NCI-H226 (cell line): ENCODE results near the gene OXNAD1.
A peak's percentile ranks its signal among the peaks of the same experiment; 100 is the strongest.

Experiments used
- DNase-seq: peaks from one replicate; pipeline ENCODE4 v3.0.0-alpha.2; 2015

OXNAD1 gene

DNA sequence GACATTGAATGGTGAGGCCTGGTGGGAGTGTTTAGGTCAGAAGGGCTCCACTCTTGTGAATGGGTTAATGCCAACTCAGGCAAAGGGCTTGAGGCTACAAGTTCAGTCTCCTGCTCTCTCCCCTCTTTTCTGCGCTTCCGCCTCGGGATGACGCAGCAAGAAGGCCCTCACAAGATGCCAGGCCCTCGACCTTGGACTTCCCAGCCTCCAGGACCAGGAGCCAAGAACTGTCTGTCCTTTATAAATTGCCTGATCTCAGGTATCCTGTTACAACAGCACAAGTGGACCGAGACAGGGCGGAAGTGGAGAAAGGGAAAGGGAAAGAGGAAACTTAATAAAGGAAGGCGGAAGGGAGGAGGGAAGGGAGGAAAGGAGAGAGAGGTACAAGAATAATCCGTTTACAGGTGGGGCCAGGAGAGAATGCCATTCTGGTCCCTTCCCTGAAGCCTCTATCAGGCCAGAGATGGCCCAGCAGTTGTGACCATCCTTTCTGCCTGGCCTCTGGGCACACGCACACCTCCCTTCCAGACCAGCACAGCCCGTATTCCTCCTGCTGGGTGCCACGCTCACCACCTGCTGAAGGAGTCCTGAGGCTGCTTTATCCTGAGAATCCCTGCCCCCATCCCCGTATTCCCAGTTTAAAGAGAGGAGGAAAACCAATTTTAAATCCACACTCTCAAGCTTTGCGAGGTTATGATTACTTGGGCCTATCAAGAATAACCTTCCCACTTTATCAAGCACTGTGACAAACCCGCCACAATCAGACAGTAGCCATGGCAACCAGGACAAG, 64.2 kb downstream of the OXNAD1 start:
- no peak for DNase-seq

DNA sequence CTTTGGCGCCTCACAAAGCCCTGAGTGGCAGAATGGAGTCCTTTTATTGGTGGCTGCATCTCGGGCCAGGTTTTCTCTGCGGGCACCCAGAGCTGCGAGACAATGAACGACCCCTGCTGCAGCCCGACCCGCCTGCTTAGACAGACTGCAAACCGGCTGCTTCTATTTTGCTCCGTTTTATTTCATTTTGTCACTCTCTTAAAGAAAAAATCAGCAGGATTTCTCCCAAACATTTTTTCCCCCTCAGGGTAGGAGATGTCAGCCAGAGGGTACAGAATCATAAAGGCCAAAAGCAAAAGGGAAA, 64.8 kb downstream of the OXNAD1 start:
- no peak for DNase-seq

DNA sequence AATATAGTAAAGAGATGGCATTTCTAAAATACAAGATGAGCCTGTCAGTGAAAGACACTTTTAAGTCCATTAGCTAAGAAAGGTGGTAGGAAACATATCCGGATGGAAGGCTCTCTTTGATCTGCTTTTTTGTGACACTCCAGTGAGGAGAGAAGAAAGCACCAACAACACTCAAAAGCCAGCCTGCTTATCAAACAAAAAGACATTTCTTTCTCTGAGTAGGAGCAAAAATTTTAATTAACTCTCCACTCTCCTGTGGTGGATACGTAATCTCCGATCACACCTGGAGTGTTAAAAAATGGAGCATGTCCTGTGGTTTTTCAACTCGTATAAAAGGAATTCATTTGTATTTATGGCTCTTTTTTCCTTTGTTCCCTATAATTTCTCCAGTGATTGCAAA, 65.3 kb downstream of the OXNAD1 start:
- no peak for DNase-seq

DNA sequence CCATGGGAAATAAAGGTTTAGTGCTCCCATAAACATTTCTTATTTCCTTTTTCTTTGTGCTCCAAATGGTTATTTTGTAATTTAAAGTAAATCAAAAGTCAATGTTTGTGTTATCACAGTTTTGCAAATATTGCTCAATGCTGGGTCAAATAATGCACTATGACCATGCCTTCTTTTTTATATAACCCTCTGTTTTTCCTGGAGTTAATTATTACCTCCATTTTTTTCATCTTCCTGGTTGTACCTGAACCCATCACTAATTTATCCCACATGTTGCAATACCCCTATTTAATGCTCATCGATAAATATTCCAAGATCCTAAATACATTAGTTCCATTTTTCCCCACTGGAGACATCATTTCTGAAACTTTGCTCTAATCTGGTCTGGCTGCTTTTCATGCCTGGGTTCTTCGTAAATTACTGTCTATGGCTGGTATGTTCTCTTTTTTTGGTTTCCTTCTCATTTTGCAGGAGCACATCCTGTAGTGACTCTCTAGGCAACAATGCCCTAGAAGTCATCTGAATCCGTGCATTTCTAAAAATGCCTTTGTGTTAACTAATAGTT, 66.4 kb downstream of the OXNAD1 start:
- DNase-seq, result no peak

DNA sequence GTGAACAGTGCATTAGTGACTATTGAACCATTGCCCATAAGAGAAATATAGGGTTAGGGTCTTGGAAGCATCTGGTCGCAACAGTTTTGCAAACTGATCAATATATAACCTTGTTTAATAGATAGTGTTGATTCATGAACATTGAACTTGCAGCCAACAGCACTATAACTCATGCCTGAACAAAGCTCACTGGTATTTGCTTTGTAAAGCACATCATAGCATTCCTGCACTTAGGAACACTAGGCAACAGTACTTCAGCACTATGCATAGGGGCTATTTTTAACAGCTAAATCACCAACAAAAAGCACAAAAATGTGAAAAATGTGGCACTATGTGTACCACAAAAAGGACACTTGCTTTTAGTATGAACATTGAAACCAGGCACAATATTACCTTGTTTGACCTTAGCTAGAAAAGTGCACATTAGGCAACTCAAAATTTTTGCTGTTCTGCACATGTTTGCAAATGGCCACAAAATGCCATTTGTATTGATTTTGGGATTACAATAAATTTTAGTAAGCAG, 68.0 kb downstream of the OXNAD1 start:
- no peak for DNase-seq

DNA sequence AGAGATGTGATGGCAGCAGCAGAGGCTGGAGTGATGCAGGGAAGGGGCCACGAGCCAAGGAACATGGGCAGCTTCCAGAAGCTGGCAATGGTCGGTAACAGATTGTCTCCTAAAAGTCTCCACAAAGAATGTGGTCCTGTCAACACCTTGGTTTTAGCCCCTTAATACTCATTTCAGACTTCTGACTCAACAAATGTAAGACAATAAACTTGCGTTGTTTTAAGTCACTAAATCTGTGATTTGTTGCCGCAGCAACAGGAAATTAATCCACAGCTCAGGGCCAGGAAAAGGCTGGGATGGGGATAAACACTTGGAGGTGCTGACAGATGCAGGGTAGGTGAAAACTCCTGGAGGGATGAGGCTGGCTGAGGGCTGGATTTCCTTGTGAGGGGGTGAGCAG, 69.9 kb downstream of the OXNAD1 start:
- DNase-seq, result no peak

DNA sequence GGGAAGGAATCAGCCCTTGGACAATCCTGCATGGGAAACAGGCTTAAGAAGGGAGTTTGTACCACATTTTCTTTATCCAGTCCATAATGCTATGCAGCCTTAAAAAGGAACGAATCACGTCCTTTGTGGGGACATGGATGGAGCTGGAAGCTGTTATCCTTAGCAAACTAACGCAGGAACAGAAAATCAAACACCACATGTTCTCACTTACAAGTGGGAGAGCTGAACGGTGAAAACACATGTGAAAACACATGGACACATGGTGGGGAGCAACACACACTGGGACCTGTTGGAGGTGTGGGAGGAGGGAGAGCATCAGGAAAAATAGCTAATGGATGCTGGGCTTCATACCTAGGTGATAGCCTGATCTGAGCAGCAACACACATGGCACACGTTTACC, 70.3 kb downstream of the OXNAD1 start:
- no peak for DNase-seq

DNA sequence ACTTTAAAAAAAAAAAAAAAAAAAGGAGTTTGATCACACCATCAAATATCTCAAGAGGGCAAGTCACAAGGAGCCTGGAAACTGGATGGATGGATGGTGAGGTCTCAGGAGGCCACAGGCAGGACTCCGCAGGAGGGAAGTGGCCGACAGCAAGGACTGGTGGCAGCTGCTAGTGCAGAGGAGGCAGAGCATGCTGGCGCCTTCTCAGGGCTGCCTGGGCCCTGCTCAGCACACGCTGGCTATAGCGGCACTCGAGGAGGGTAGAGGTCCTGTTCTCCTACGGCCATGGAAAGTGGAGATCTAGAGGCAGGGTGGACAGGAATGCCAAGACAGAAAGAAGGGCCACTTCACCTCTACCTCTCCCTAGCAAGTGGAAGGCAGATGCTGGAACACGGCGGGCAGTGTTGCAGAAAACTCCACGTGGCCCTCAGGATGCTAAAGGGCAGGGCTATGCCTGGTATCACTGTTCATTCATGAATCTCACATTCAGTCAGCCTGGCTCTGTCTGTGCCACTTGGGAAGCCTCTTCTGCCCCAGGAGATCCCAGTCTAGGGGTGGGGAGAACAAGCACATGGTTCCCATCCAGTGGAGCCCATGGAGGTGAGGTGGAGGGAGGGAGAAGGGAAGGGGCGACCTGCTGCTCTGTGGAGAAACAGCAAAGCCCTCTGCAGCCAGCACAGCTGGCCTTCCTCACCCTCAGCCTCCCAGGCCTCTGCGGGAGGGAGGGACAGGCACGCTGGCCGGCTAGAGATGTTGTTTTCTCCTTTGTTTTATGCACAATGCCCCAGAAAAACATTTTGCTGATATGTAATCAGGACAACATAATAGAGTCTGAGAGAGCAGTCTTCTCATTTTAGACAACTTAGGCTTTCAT, 71.0 kb downstream of the OXNAD1 start:
- no peak for DNase-seq

DNA sequence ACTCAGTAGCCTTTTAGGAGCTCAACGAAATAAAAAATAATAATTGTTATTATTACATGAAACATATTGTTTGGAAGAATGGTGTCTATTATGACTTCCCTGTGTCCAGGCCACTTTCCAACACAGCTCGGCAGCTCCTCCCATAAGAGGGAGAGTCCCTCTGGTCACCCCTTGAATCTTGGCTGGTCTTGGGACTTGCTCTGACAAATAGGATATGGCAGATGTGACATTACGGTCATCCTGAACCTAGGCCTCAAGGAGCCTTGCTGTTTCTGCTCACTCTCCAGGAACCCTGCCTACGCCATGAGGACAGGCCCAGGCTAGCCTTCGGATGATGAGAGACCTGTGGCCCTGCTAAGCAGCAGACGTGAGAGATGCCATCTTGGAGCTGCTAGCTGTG, 71.8 kb downstream of the OXNAD1 start:
- no peak for DNase-seq

DNA sequence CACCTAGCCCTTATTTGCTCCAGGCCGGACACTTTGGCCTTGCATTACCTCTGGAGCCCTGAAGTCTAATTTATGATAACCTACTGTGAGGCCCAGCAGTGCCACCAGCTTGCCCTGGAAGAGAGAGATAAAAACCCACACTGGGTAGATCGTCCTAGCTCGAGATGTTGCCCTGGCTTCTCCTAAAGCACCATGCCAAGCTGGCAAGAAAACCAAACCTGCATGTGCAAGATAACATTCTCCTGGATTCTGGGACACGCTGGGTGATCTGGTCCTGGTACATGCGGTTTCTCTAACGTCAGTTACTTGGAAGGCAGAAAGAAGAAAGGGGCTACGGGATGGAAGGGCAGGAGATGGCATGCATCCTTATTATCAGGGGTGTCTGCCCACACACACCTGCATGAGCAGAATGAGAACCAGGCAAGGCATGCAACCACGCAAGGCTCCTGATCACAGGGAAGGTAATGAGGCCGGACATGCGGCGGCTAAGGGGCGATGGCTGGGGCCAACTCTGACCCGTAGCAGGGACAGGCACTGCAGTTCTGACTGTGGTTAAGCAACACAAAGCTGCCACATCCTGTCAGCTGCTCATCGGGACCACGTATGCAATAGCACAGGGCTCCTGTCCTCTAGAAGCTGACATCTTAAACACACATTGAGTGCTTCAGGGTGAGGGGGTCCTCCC, 73.0 kb downstream of the OXNAD1 start:
- no peak for DNase-seq

DNA sequence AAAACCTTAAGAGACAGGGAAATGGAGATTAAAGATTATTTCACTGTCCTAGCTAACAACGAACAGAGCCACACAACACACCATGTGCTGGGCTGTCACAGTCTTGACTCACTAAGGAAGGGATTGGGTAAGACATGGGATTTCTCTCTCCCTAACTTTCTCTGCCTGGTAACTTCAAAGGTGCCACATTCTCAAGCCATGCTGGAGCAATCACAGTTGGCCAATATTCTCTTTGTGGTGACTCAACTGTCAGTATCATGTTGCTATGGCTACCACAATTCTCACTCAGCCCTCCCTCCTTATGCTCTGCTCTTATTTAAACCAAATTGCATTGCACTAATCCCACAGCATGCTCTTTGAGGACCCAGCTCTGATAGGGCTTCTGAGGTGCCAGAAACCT, 74.0 kb downstream of the OXNAD1 start:
- peak; percentile 70 for DNase-seq

DNA sequence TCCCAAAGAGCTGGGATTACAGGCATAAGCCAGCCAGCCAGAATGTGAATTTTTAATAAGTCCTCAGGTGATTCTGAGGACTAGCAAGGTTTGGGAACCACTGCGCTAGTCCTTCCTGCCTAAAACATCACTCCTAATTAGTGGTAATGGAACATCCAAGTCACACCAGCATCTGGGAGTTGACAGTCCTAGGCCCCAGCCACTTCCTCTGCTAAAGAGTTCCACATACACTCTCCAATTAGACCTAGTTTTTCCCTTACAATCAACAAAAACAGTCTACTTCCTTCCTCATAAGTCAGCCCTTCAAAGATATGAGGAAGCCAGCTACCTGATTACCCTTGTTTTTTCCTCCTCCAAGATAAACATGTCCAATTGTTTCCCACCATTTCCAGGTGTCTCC, 78.1 kb downstream of the OXNAD1 start:
- DNase-seq, result no peak

DNA sequence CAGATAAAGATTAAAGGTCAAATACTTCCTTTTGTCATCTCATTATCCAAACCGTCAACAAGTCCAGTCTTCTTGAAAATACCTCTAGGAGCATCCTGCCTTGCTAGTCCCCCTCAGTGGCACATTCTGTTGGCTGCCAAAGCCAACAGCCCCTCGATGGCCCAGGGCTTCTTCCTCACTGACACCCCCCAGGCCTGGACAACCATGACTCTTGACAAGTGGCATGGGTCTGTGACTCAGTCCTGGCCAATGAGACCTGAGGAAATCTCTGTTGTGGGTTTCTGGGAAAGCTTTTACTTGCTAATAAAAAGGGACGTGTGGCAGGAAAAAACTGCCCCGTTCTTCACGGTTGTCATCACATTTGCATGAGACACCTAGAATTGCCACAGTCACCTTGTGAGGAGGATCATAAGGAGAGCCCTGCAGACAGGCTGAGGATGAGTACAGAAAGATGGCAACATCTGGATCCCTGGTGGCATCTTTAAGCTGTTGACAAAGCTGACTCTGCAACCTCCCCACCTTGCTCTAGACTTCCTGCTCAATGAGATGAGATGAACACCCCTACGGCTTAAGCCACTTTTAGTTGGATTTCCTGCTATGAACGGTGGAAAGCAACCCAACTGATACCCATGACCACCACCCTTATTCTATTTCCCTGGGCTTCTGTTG, 81.5 kb downstream of the OXNAD1 start:
- DNase-seq, result no peak

DNA sequence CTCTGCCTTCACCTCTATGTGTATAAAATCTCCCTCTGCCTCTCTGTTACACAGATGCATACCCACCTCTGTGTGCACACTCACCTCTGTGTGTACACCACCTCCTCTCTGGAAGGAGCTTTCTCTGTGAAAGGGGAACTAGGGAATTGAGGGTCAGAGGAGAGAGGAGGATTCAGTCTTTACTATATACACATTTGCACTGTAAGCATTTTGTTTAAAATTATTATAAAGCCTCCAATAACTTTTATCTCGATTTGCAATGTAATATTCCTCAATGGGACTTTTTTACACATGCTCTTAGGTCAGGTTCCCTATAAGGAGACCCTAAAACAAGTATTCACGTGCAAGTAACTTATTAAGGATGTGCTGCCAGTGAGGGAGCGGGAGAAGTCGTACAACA, 82.5 kb downstream of the OXNAD1 start:
- no peak for DNase-seq

DNA sequence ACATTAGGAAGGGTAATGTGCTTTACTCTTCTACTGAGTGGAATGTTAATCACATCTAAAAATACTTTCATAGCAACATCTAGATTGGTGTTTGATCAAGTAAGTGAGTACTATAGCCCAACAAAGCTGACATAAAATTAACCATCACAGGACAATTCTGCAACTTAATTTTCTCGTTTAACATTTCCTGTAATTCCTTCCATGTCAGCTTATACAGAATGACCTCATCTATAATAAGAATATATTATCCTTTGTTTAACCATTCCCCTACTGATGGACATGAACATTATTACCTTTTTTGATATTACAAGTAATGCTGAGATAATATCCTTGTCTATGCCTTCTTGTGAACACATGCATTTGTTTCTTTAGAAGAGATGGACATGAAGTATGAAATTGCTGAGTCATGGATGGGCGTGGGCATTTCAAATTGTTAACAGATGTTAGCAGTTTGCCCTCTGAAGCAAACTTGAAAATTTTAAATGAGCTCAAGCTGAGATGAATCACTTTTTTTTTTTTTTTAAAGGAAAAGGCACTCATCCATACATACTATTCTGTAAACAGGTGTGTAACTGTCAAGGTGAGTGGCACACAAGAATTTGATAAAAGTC, 85.1 kb downstream of the OXNAD1 start:
- DNase-seq, result no peak

DNA sequence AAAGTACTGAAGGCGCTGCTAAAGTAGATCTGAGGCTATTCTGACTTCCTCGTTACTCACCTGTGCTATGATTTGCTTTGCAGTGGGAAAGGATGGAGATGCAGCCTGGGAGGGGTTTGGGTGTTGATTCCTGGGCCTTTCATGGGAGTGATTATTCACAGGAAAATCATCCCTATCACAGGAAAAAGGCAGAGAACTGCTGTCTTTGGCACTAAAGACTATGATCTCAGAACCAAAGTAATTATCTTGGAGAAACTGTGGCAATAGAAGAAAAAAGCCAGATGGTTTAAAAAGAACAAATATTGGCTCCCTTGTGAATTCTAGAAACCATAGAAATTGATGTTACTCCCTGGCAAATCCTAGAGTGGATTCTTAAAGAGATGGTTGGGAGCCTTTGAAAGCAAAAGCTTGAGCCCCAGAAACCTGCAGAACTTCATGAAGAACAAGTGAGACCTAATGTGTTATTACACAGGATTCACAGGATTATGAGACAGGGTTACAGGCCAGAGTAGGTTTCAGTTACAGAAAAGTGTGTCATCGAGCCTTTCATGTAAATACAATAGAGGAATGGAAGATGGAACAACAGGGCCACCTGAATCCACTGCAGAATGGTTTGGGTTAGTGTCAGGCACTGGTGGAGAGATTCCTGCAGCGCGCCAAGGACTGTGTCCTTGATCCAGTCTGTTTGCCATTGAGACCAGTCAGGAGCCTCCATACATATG, 85.7 kb downstream of the OXNAD1 start:
- no peak for DNase-seq

DNA sequence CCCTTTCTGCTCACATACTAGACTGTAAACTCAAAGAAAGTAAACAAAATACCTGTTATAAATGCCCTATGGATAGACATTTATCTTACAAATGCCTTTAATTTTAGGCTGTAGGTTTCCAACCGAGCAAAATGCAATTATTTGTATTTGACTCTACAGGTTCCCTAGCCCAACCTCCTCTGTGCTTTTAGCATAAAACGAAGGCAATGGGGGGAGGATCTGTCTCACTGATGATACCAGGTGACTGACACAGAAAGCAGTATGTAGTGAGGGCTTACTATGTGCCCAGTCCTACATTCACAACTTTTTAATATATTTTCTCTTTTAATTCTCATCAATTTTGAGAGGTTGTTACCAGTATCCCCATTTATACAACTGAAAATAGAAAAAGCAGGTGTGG, 87.4 kb downstream of the OXNAD1 start:
- DNase-seq, result no peak

DNA sequence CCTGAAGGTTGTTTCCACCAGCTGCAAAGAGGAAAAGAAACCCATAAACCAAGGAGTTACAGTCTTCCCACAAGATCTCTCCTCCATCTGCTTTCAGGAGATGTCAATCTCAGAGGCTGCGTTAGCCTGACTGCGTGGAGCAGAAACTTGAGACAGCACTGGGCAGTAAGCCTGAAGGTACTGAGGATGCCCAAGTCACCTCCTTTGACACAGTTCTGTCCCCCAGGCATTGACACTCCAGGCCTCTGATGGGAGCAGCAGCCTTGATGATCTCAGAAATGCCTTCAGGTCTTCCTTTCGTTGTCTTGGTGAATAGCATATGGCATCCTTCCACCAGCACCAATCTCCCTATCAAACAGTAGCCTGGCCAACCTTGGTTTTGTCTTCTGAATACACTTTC, 89.3 kb downstream of the OXNAD1 start:
- no peak for DNase-seq
